Astrocyte (in vitro differentiated cells and primary cell): Measurements from ENCODE around the gene CSPG4. TPM values are rescaled to one million over a fixed set of nuclear protein-coding genes. Genes with fewer than 3 reads are reported as not detected.

Experiments used
- DNase-seq: peaks from one replicate; pipeline ENCODE4 v3.0.0-alpha.2; 2010; ENCODE audit warnings: low read depth
- FAIRE-seq: peaks from 2 replicates; lab custom pipeline; 2011; peaks lifted over from hg19 to GRCh38; lab: Jason Lieb, UNC
- H2AFZ ChIP-seq: 2 replicates; pipeline ENCODE4 v1.6.0; 2012; ENCODE audit warnings: low read depth, low read length, inconsistent platforms
- H3K27ac ChIP-seq: 2 replicates; pipeline ENCODE4 v1.5.1; 2011; ENCODE audit warnings: low read depth, low read length, inconsistent platforms
- H3K27me3 ChIP-seq: 2 replicates; pipeline ENCODE4 v1.6.0; 2011; ENCODE audit warnings: low read length, inconsistent platforms; ENCODE audit not compliant: insufficient read depth
- H3K36me3 ChIP-seq: 2 replicates; pipeline ENCODE4 v1.5.1; 2011; ENCODE audit warnings: low read length, inconsistent platforms; ENCODE audit not compliant: insufficient read depth
- H3K4me1 ChIP-seq: 2 replicates; pipeline ENCODE4 v1.5.1; 2011; ENCODE audit warnings: low read length, inconsistent platforms; ENCODE audit not compliant: insufficient read depth
- H3K4me2 ChIP-seq: 2 replicates; pipeline ENCODE4 v1.6.0; 2012; ENCODE audit warnings: low read length, inconsistent platforms
- H3K4me3 ChIP-seq: 2 replicates; pipeline ENCODE4 v1.5.1; 2011; ENCODE audit warnings: low read depth, mild to moderate bottlenecking, low read length, inconsistent platforms; ENCODE audit not compliant: insufficient read depth
- H3K79me2 ChIP-seq: 2 replicates; pipeline ENCODE4 v1.6.0; 2012; ENCODE audit warnings: mild to moderate bottlenecking, low read length, inconsistent platforms; ENCODE audit not compliant: insufficient read depth
- H3K9ac ChIP-seq: 2 replicates; pipeline ENCODE4 v1.6.0; 2012; ENCODE audit warnings: mild to moderate bottlenecking, low read length, inconsistent platforms
- H3K9me3 ChIP-seq: 2 replicates; pipeline ENCODE4 v1.5.1; 2012; ENCODE audit warnings: low read depth, mild to moderate bottlenecking, low read length, inconsistent platforms; ENCODE audit not compliant: insufficient read depth
- H4K20me1 ChIP-seq: 2 replicates; pipeline ENCODE4 v1.6.0; 2012; ENCODE audit warnings: low read length, inconsistent platforms; ENCODE audit not compliant: insufficient read depth
- H3K27ac Mint-ChIP-seq: one replicate; pipeline ENCODE4 v1.8.0; 2021; ENCODE audit warnings: mild to moderate bottlenecking, mixed read lengths; ENCODE audit not compliant: unreplicated experiment
- H3K27me3 Mint-ChIP-seq: one replicate; pipeline ENCODE4 v1.8.0; 2021; ENCODE audit warnings: low read depth, mixed read lengths; ENCODE audit not compliant: unreplicated experiment
- H3K36me3 Mint-ChIP-seq: one replicate; pipeline ENCODE4 v1.8.0; 2021; ENCODE audit warnings: low read depth, mixed read lengths; ENCODE audit not compliant: unreplicated experiment
- H3K4me1 Mint-ChIP-seq: one replicate; pipeline ENCODE4 v1.8.0; 2021; ENCODE audit warnings: low read depth, mixed read lengths; ENCODE audit not compliant: unreplicated experiment
- H3K4me3 Mint-ChIP-seq: one replicate; pipeline ENCODE4 v1.8.0; 2021; ENCODE audit warnings: mild to moderate bottlenecking, moderate library complexity, mixed read lengths; ENCODE audit not compliant: unreplicated experiment
- H3K9me3 Mint-ChIP-seq: one replicate; pipeline ENCODE4 v1.8.0; 2021; ENCODE audit warnings: mild to moderate bottlenecking, mixed read lengths; ENCODE audit not compliant: unreplicated experiment
- CTCF ChIP-seq: IDR thresholded peaks from 2 replicates; pipeline ENCODE4 v1.5.1; 2011; ENCODE audit warnings: low read depth, mild to moderate bottlenecking, inconsistent platforms, low read length, moderate library complexity; ENCODE audit not compliant: insufficient read depth
- EZH2 ChIP-seq: IDR thresholded peaks from 2 replicates; pipeline ENCODE4 v1.6.1; 2012; ENCODE audit warnings: mild to moderate bottlenecking, low read length, inconsistent platforms; ENCODE audit not compliant: insufficient read depth
- total RNA-seq: library from RNA; stranded (reverse); gene quantifications from 2 replicates; pipeline ENCODE4 v1.2.1, GENCODE V29; 2021

Gene CSPG4
- total RNA-seq, 1 donor from 2014 or later, result 26.9 TPM

- H2AFZ ChIP-seq, result peak overlapping the region; percentile 78
- Mint-ChIP-seq H3K4me3 (peak overlapping the region; percentile 84), H3K27me3 (no peaks in the 10 kb centered on the region), H3K36me3 (peaks cover 19% of the 10 kb centered on the region), H3K9me3 (no peaks in the 10 kb centered on the region), H3K27ac (peak overlapping the region; percentile 80), H3K4me1 (peaks cover 43% of the 10 kb centered on the region)
- no peak for DNase-seq
- H3K9me3 ChIP-seq, result no peaks in the 10 kb centered on the region
- H3K79me2 ChIP-seq, result peaks cover 52% of the 10 kb centered on the region
- TF ChIP-seq CTCF, result no peak
- TF ChIP-seq EZH2, result no peak
- peaks cover 34% of the 10 kb centered on the region for H4K20me1 ChIP-seq
- H3K27me3 ChIP-seq, result no peaks in the 10 kb centered on the region
- FAIRE-seq, result no peak
- H3K27ac ChIP-seq, result peak overlapping the region; percentile 94
- H3K4me1 ChIP-seq, result peaks cover 47% of the 10 kb centered on the region
- H3K9ac ChIP-seq, result peak overlapping the region; percentile 98
- peak overlapping the region; percentile 92 for H3K4me3 ChIP-seq
- no peaks in the 10 kb centered on the region for H3K36me3 ChIP-seq
- H3K4me2 ChIP-seq, result peak overlapping the region; percentile 96
These were observed 65.7 kb downstream of the CSPG4 start for GRCh38 chr15:75646944-75647364.

- peak overlapping the region; percentile 78 for H2AFZ ChIP-seq
- H3K4me1 ChIP-seq, result peaks cover 41% of the 10 kb centered on the region
- Mint-ChIP-seq H3K27ac (peak overlapping the region; percentile 79), H3K9me3 (no peaks in the 10 kb centered on the region), H3K27me3 (no peaks in the 10 kb centered on the region), H3K4me1 (peaks cover 37% of the 10 kb centered on the region), H3K36me3 (peaks cover 19% of the 10 kb centered on the region), H3K4me3 (peak overlapping the region; percentile 84)
- peak overlapping the region; percentile 96 for H3K4me2 ChIP-seq
- DNase-seq, result no peak
- no peak for FAIRE-seq
- H3K79me2 ChIP-seq, result peaks cover 46% of the 10 kb centered on the region
- no peak for TF ChIP-seq EZH2
- TF ChIP-seq CTCF, result no peak
- peaks cover 28% of the 10 kb centered on the region for H4K20me1 ChIP-seq
- peak overlapping the region; percentile 94 for H3K27ac ChIP-seq
- no peaks in the 10 kb centered on the region for H3K36me3 ChIP-seq
- no peaks in the 10 kb centered on the region for H3K9me3 ChIP-seq
- H3K4me3 ChIP-seq, result peak overlapping the region; percentile 92
- H3K9ac ChIP-seq, result peak overlapping the region; percentile 98
- H3K27me3 ChIP-seq, result no peaks in the 10 kb centered on the region
These were observed 66.3 kb downstream of the CSPG4 start for GRCh38 chr15:75646112-75646943.

GRCh38 chr15:75644376-75644775 is 68.3 kb downstream of the CSPG4 start:
- no peak overlapping the region for H3K4me3 ChIP-seq
- Mint-ChIP-seq H3K27me3 (no peaks in the 10 kb centered on the region), H3K36me3 (peaks cover 5% of the 10 kb centered on the region), H3K9me3 (no peaks in the 10 kb centered on the region), H3K4me1 (peaks cover 21% of the 10 kb centered on the region), H3K27ac (no peak overlapping the region), H3K4me3 (peak overlapping the region; percentile 30)
- H3K9ac ChIP-seq, result no peak overlapping the region
- H3K27ac ChIP-seq, result no peak overlapping the region
- DNase-seq, result no peak
- H3K36me3 ChIP-seq, result no peaks in the 10 kb centered on the region
- H3K4me1 ChIP-seq, result peaks cover 28% of the 10 kb centered on the region
- H3K27me3 ChIP-seq, result no peaks in the 10 kb centered on the region
- H4K20me1 ChIP-seq, result peaks cover 11% of the 10 kb centered on the region
- TF ChIP-seq CTCF, result no peak
- no peak for TF ChIP-seq EZH2
- H3K4me2 ChIP-seq, result peak overlapping the region; percentile 0
- no peak for FAIRE-seq
- no peak overlapping the region for H2AFZ ChIP-seq
- H3K79me2 ChIP-seq, result peaks cover 33% of the 10 kb centered on the region
- no peaks in the 10 kb centered on the region for H3K9me3 ChIP-seq
